Measurements from ENCODE around the gene LRP3.
"Not testable (repeated sequence)": the region's sequence is repeated elsewhere in the genome, so short reads cannot be mapped to it uniquely, and the experiment has no call there.

Gene LRP3

GRCh38 chr19:33159149-33159548, 35.0 kb upstream of the LRP3 start:
- Histone ChIP-seq H3K4me1 (ENCODE audit: control insufficient read depth, insufficient read depth, low read length, poor library complexity, severe bottlenecking) (peaks cover 18% of the 10 kb centered on the region), H3K4me3 (ENCODE audit: insufficient read depth, low read depth, low read length, poor library complexity, severe bottlenecking) (no peak overlapping the region), H3K27ac (ENCODE audit: insufficient read depth, low read length, poor library complexity, severe bottlenecking) (no peak overlapping the region), H3K9me3 (ENCODE audit: control insufficient read depth, low read length) (no peaks in the 10 kb centered on the region), H3K27me3 (replicated peaks; ENCODE audit: control insufficient read depth, insufficient read depth, low read length, poor library complexity, severe bottlenecking) (no peaks in the 10 kb centered on the region), H3K36me3 (ENCODE audit: control insufficient read depth, insufficient read depth, low read length) (no peaks in the 10 kb centered on the region)
- no peak for DNase-seq

GRCh38 chr19:33159893-33160292, 34.2 kb upstream of the LRP3 start:
- no peaks in the 10 kb centered on the region for H3K9me3 ChIP-seq (ENCODE audit: control insufficient read depth, low read length)
- H3K27me3 ChIP-seq (replicated peaks; ENCODE audit: control insufficient read depth, insufficient read depth, low read length, poor library complexity, severe bottlenecking), result no peaks in the 10 kb centered on the region
- H3K4me1 ChIP-seq (ENCODE audit: control insufficient read depth, insufficient read depth, low read length, poor library complexity, severe bottlenecking), result peaks cover 18% of the 10 kb centered on the region
- no peak overlapping the region for H3K27ac ChIP-seq (ENCODE audit: insufficient read depth, low read length, poor library complexity, severe bottlenecking)
- no peak overlapping the region for H3K4me3 ChIP-seq (ENCODE audit: insufficient read depth, low read depth, low read length, poor library complexity, severe bottlenecking)
- DNase-seq, result no peak
- H3K36me3 ChIP-seq (ENCODE audit: control insufficient read depth, insufficient read depth, low read length), result no peaks in the 10 kb centered on the region

- no peak for DNase-seq
- Histone ChIP-seq H3K36me3 (ENCODE audit: control insufficient read depth, insufficient read depth, low read length) (no peaks in the 10 kb centered on the region), H3K27ac (ENCODE audit: insufficient read depth, low read length, poor library complexity, severe bottlenecking) (no peak overlapping the region)
Observed at GRCh38 chr19:33161201-33161600, 32.9 kb upstream of the LRP3 start.

GRCh38 chr19:33163481-33163880, 30.6 kb upstream of the LRP3 start:
- H3K36me3 ChIP-seq (ENCODE audit: control insufficient read depth, insufficient read depth, low read length), result no peaks in the 10 kb centered on the region
- H3K9me3 ChIP-seq (ENCODE audit: control insufficient read depth, low read length), result no peaks in the 10 kb centered on the region
- no peaks in the 10 kb centered on the region for H3K27me3 ChIP-seq (replicated peaks; ENCODE audit: control insufficient read depth, insufficient read depth, low read length, poor library complexity, severe bottlenecking)
- DNase-seq, result no peak
- no peak overlapping the region for H3K27ac ChIP-seq (ENCODE audit: insufficient read depth, low read length, poor library complexity, severe bottlenecking)
- no peak overlapping the region for H3K4me3 ChIP-seq (ENCODE audit: insufficient read depth, low read depth, low read length, poor library complexity, severe bottlenecking)
- peaks cover 11% of the 10 kb centered on the region for H3K4me1 ChIP-seq (ENCODE audit: control insufficient read depth, insufficient read depth, low read length, poor library complexity, severe bottlenecking)

More at GRCh38 chr19:33161201-33161600, 32.9 kb upstream of the LRP3 start:
- H3K4me1 ChIP-seq (ENCODE audit: control insufficient read depth, insufficient read depth, low read length, poor library complexity, severe bottlenecking), result peaks cover 18% of the 10 kb centered on the region
- H3K9me3 ChIP-seq (ENCODE audit: control insufficient read depth, low read length), result no peaks in the 10 kb centered on the region
- H3K27me3 ChIP-seq (replicated peaks; ENCODE audit: control insufficient read depth, insufficient read depth, low read length, poor library complexity, severe bottlenecking), result no peaks in the 10 kb centered on the region
- no peak overlapping the region for H3K4me3 ChIP-seq (ENCODE audit: insufficient read depth, low read depth, low read length, poor library complexity, severe bottlenecking)

GRCh38 chr19:33166037-33166436, 28.1 kb upstream of the LRP3 start:
- H3K27ac ChIP-seq (ENCODE audit: insufficient read depth, low read length, poor library complexity, severe bottlenecking); H3K4me1 ChIP-seq (ENCODE audit: control insufficient read depth, insufficient read depth, low read length, poor library complexity, severe bottlenecking); H3K27me3 ChIP-seq (replicated peaks; ENCODE audit: control insufficient read depth, insufficient read depth, low read length, poor library complexity, severe bottlenecking); DNase-seq; H3K9me3 ChIP-seq (ENCODE audit: control insufficient read depth, low read length); H3K4me3 ChIP-seq (ENCODE audit: insufficient read depth, low read depth, low read length, poor library complexity, severe bottlenecking); H3K36me3 ChIP-seq (ENCODE audit: control insufficient read depth, insufficient read depth, low read length): not testable (repeated sequence)

- Histone ChIP-seq H3K9me3 (ENCODE audit: control insufficient read depth, low read length) (no peaks in the 10 kb centered on the region), H3K4me1 (ENCODE audit: control insufficient read depth, insufficient read depth, low read length, poor library complexity, severe bottlenecking) (no peaks in the 10 kb centered on the region), H3K27ac (ENCODE audit: insufficient read depth, low read length, poor library complexity, severe bottlenecking) (no peak overlapping the region), H3K36me3 (ENCODE audit: control insufficient read depth, insufficient read depth, low read length) (no peaks in the 10 kb centered on the region), H3K27me3 (replicated peaks; ENCODE audit: control insufficient read depth, insufficient read depth, low read length, poor library complexity, severe bottlenecking) (no peaks in the 10 kb centered on the region), H3K4me3 (ENCODE audit: insufficient read depth, low read depth, low read length, poor library complexity, severe bottlenecking) (no peak overlapping the region)
- no peak for DNase-seq
Observed at GRCh38 chr19:33167438-33167837, 26.7 kb upstream of the LRP3 start.

- DNase-seq, result no peak
- Histone ChIP-seq H3K27me3 (replicated peaks; ENCODE audit: control insufficient read depth, insufficient read depth, low read length, poor library complexity, severe bottlenecking) (no peaks in the 10 kb centered on the region), H3K36me3 (ENCODE audit: control insufficient read depth, insufficient read depth, low read length) (no peaks in the 10 kb centered on the region)
Observed at GRCh38 chr19:33168528-33168927, 25.6 kb upstream of the LRP3 start.

GRCh38 chr19:33171222-33171795, 22.8 kb upstream of the LRP3 start:
- Histone ChIP-seq H3K36me3 (ENCODE audit: control insufficient read depth, insufficient read depth, low read length) (no peaks in the 10 kb centered on the region), H3K9me3 (ENCODE audit: control insufficient read depth, low read length) (no peaks in the 10 kb centered on the region), H3K4me1 (ENCODE audit: control insufficient read depth, insufficient read depth, low read length, poor library complexity, severe bottlenecking) (peaks cover 8% of the 10 kb centered on the region), H3K27me3 (replicated peaks; ENCODE audit: control insufficient read depth, insufficient read depth, low read length, poor library complexity, severe bottlenecking) (no peaks in the 10 kb centered on the region), H3K4me3 (ENCODE audit: insufficient read depth, low read depth, low read length, poor library complexity, severe bottlenecking) (no peak overlapping the region), H3K27ac (ENCODE audit: insufficient read depth, low read length, poor library complexity, severe bottlenecking) (no peak overlapping the region)
- no peak for DNase-seq

More at GRCh38 chr19:33168528-33168927, 25.6 kb upstream of the LRP3 start:
- Histone ChIP-seq H3K4me3 (ENCODE audit: insufficient read depth, low read depth, low read length, poor library complexity, severe bottlenecking) (no peak overlapping the region), H3K4me1 (ENCODE audit: control insufficient read depth, insufficient read depth, low read length, poor library complexity, severe bottlenecking) (no peaks in the 10 kb centered on the region), H3K9me3 (ENCODE audit: control insufficient read depth, low read length) (no peaks in the 10 kb centered on the region), H3K27ac (ENCODE audit: insufficient read depth, low read length, poor library complexity, severe bottlenecking) (no peak overlapping the region)

- Histone ChIP-seq H3K4me1 (ENCODE audit: control insufficient read depth, insufficient read depth, low read length, poor library complexity, severe bottlenecking) (peaks cover 8% of the 10 kb centered on the region), H3K36me3 (ENCODE audit: control insufficient read depth, insufficient read depth, low read length) (no peaks in the 10 kb centered on the region), H3K27ac (ENCODE audit: insufficient read depth, low read length, poor library complexity, severe bottlenecking) (no peak overlapping the region), H3K4me3 (ENCODE audit: insufficient read depth, low read depth, low read length, poor library complexity, severe bottlenecking) (no peak overlapping the region), H3K9me3 (ENCODE audit: control insufficient read depth, low read length) (no peaks in the 10 kb centered on the region), H3K27me3 (replicated peaks; ENCODE audit: control insufficient read depth, insufficient read depth, low read length, poor library complexity, severe bottlenecking) (no peaks in the 10 kb centered on the region)
- DNase-seq, result no peak
Observed at GRCh38 chr19:33171916-33172359, 22.2 kb upstream of the LRP3 start.

GRCh38 chr19:33174186-33174585, 19.9 kb upstream of the LRP3 start:
- H3K27me3 ChIP-seq (replicated peaks; ENCODE audit: control insufficient read depth, insufficient read depth, low read length, poor library complexity, severe bottlenecking), result no peaks in the 10 kb centered on the region
- H3K36me3 ChIP-seq (ENCODE audit: control insufficient read depth, insufficient read depth, low read length), result no peaks in the 10 kb centered on the region
- H3K4me1 ChIP-seq (ENCODE audit: control insufficient read depth, insufficient read depth, low read length, poor library complexity, severe bottlenecking), result peaks cover 15% of the 10 kb centered on the region

More at GRCh38 chr19:33174186-33174585, 19.9 kb upstream of the LRP3 start:
- Histone ChIP-seq H3K9me3 (ENCODE audit: control insufficient read depth, low read length) (no peaks in the 10 kb centered on the region), H3K4me3 (ENCODE audit: insufficient read depth, low read depth, low read length, poor library complexity, severe bottlenecking) (no peak overlapping the region), H3K27ac (ENCODE audit: insufficient read depth, low read length, poor library complexity, severe bottlenecking) (no peak overlapping the region)
- no peak for DNase-seq

Data from effector memory CD4-positive, alpha-beta T cell (primary cell).